Measurements from ENCODE around the gene S100A6. TPM values are rescaled to one million over a fixed set of nuclear protein-coding genes. Genes with fewer than 3 reads are reported as not detected.

S100A6 gene
- polyA plus RNA-seq, 1 donor from 2014 or later, result not detected

- TF ChIP-seq SMC3 (conservative IDR thresholded peaks at IDR 0.05; ENCODE audit: poor library complexity) (no peak), EZH2 (IDR thresholded peaks at IDR 0.05; ENCODE audit: borderline replicate concordance, insufficient read depth, low read length, poor library complexity, severe bottlenecking) (no peak), POLR2AphosphoS5 (IDR thresholded peaks at IDR 0.05) (no peak), MXI1 (conservative IDR thresholded peaks at IDR 0.05; ENCODE audit: poor library complexity, severe bottlenecking) (no peak), EP300 (conservative IDR thresholded peaks at IDR 0.05; ENCODE audit: poor library complexity, severe bottlenecking) (no peak), RAD21 (conservative IDR thresholded peaks at IDR 0.05) (no peak), TAF1 (IDR thresholded peaks at IDR 0.05; ENCODE audit: low read depth) (no peak)
- TF ChIP-seq, protein P1, sequence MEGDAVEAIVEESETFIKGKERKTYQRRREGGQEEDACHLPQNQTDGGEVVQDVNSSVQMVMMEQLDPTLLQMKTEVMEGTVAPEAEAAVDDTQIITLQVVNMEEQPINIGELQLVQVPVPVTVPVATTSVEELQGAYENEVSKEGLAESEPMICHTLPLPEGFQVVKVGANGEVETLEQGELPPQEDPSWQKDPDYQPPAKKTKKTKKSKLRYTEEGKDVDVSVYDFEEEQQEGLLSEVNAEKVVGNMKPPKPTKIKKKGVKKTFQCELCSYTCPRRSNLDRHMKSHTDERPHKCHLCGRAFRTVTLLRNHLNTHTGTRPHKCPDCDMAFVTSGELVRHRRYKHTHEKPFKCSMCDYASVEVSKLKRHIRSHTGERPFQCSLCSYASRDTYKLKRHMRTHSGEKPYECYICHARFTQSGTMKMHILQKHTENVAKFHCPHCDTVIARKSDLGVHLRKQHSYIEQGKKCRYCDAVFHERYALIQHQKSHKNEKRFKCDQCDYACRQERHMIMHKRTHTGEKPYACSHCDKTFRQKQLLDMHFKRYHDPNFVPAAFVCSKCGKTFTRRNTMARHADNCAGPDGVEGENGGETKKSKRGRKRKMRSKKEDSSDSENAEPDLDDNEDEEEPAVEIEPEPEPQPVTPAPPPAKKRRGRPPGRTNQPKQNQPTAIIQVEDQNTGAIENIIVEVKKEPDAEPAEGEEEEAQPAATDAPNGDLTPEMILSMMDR (IDR thresholded peaks at IDR 0.05; ENCODE audit: poor library complexity, severe bottlenecking), result no peak
- TF ChIP-seq, protein P2, sequence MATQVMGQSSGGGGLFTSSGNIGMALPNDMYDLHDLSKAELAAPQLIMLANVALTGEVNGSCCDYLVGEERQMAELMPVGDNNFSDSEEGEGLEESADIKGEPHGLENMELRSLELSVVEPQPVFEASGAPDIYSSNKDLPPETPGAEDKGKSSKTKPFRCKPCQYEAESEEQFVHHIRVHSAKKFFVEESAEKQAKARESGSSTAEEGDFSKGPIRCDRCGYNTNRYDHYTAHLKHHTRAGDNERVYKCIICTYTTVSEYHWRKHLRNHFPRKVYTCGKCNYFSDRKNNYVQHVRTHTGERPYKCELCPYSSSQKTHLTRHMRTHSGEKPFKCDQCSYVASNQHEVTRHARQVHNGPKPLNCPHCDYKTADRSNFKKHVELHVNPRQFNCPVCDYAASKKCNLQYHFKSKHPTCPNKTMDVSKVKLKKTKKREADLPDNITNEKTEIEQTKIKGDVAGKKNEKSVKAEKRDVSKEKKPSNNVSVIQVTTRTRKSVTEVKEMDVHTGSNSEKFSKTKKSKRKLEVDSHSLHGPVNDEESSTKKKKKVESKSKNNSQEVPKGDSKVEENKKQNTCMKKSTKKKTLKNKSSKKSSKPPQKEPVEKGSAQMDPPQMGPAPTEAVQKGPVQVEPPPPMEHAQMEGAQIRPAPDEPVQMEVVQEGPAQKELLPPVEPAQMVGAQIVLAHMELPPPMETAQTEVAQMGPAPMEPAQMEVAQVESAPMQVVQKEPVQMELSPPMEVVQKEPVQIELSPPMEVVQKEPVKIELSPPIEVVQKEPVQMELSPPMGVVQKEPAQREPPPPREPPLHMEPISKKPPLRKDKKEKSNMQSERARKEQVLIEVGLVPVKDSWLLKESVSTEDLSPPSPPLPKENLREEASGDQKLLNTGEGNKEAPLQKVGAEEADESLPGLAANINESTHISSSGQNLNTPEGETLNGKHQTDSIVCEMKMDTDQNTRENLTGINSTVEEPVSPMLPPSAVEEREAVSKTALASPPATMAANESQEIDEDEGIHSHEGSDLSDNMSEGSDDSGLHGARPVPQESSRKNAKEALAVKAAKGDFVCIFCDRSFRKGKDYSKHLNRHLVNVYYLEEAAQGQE (IDR thresholded peaks at IDR 0.05; ENCODE audit: borderline replicate concordance), result no peak
- Histone ChIP-seq H3K4me2 (ENCODE audit: low read length) (no peak overlapping the region), H3K27me3 (ENCODE audit: insufficient read depth, low read depth, low read length) (no peaks in the 10 kb centered on the region), H4K20me1 (ENCODE audit: insufficient read depth) (no peaks in the 10 kb centered on the region), H3F3A (ENCODE audit: insufficient read depth, low read length, poor library complexity, severe bottlenecking) (no peaks in the 10 kb centered on the region), H3K9me3 (ENCODE audit: low read length) (no peaks in the 10 kb centered on the region), H3K9ac (ENCODE audit: low read length) (no peak overlapping the region), H3K4me3 (ENCODE audit: low read length) (no peak overlapping the region), H2AFZ (ENCODE audit: low read depth, low read length) (no peak overlapping the region), H3K36me3 (ENCODE audit: insufficient read depth, low read length) (no peaks in the 10 kb centered on the region), H3K27ac (ENCODE audit: low read length) (no peak overlapping the region), H3K79me2 (replicated peaks; ENCODE audit: insufficient read depth, low read length) (no peaks in the 10 kb centered on the region), H3K9me2 (ENCODE audit: insufficient read depth, low read length) (no peaks in the 10 kb centered on the region)
Measured at GRCh38 chr1:153488731-153489130, 47.1 kb downstream of the S100A6 start.

DNA sequence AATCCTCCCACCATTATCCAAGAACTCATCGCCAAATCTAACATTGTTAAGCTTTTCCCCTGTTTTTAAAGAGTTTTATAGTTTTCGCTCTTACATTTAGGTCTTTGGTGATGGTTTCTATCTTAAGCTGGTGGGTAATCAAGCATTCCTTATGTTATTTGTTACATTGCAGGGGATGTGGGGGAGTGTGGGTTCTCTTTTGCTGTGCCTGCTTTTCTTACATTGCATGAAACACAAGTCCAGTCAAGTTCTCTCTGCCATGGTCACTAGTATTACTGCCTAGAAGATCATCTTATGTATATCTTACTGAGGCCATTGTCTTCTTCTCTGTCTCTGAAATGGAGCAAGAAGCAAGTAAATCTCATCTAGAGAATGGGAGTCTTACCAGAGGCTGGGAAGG is 48.1 kb downstream of the S100A6 start:
- Histone ChIP-seq H3K9ac (ENCODE audit: low read length) (no peak overlapping the region), H3F3A (ENCODE audit: insufficient read depth, low read length, poor library complexity, severe bottlenecking) (no peaks in the 10 kb centered on the region), H4K20me1 (ENCODE audit: insufficient read depth) (no peaks in the 10 kb centered on the region), H2AFZ (ENCODE audit: low read depth, low read length) (no peak overlapping the region), H3K27me3 (ENCODE audit: insufficient read depth, low read depth, low read length) (no peaks in the 10 kb centered on the region), H3K4me3 (ENCODE audit: low read length) (no peak overlapping the region), H3K4me2 (ENCODE audit: low read length) (no peak overlapping the region), H3K27ac (ENCODE audit: low read length) (no peak overlapping the region), H3K9me2 (ENCODE audit: insufficient read depth, low read length) (no peaks in the 10 kb centered on the region), H3K79me2 (replicated peaks; ENCODE audit: insufficient read depth, low read length) (no peaks in the 10 kb centered on the region), H3K36me3 (ENCODE audit: insufficient read depth, low read length) (no peaks in the 10 kb centered on the region), H3K9me3 (ENCODE audit: low read length) (no peaks in the 10 kb centered on the region)
- TF ChIP-seq EZH2 (IDR thresholded peaks at IDR 0.05; ENCODE audit: borderline replicate concordance, insufficient read depth, low read length, poor library complexity, severe bottlenecking), result no peak
- no peak for TF ChIP-seq POLR2AphosphoS5 (IDR thresholded peaks at IDR 0.05)
- TF ChIP-seq RAD21 (conservative IDR thresholded peaks at IDR 0.05), result no peak
- TF ChIP-seq, protein P2 (IDR thresholded peaks at IDR 0.05; ENCODE audit: borderline replicate concordance), result no peak
- TF ChIP-seq TAF1 (IDR thresholded peaks at IDR 0.05; ENCODE audit: low read depth), result no peak
- no peak for TF ChIP-seq MXI1 (conservative IDR thresholded peaks at IDR 0.05; ENCODE audit: poor library complexity, severe bottlenecking)
- no peak for TF ChIP-seq EP300 (conservative IDR thresholded peaks at IDR 0.05; ENCODE audit: poor library complexity, severe bottlenecking)
- TF ChIP-seq SMC3 (conservative IDR thresholded peaks at IDR 0.05; ENCODE audit: poor library complexity), result no peak
- TF ChIP-seq, protein P1 (IDR thresholded peaks at IDR 0.05; ENCODE audit: poor library complexity, severe bottlenecking), result no peak

Data from neural cell (in vitro differentiated cells).